IPS-20b (cell line): ENCODE results near the gene TSC2.

Experiments
- H3K27ac ChIP-seq: one replicate; pipeline ENCODE4 v1.5.1; 2013; ENCODE audit warnings: low read length
- H3K27me3 ChIP-seq: 2 replicates; pipeline ENCODE4 v1.6.1; 2013; ENCODE audit warnings: mild to moderate bottlenecking, low read length, inconsistent platforms; ENCODE audit not compliant: insufficient read depth
- H3K36me3 ChIP-seq: 2 replicates; pipeline ENCODE4 v1.6.1; 2013; ENCODE audit warnings: low read depth, mild to moderate bottlenecking, inconsistent platforms, low read length, moderate library complexity; ENCODE audit not compliant: insufficient read depth
- H3K4me1 ChIP-seq: 2 replicates; pipeline ENCODE4 v1.6.1; 2013; ENCODE audit warnings: mild to moderate bottlenecking, control low read depth, inconsistent platforms, low read length, moderate library complexity; ENCODE audit not compliant: insufficient read depth
- H3K4me3 ChIP-seq: 2 replicates; pipeline ENCODE4 v1.5.1; 2013; ENCODE audit warnings: mild to moderate bottlenecking, low read length, inconsistent platforms
- H3K9ac ChIP-seq: 2 replicates; pipeline ENCODE4 v1.6.1; 2013; ENCODE audit warnings: low read depth, mild to moderate bottlenecking, inconsistent platforms, low read length, moderate library complexity
- H3K9me3 ChIP-seq: 2 replicates; pipeline ENCODE4 v1.6.1; 2013; ENCODE audit warnings: mild to moderate bottlenecking, low read depth, low read length, inconsistent platforms; ENCODE audit not compliant: insufficient read depth

Gene TSC2

GRCh38 chr16:2047330-2048115, at the start of gene TSC2, which contains the start of gene NTHL1:
Gene TSC2 (plus strand): TSS chr16:2047985. CDS start chr16:2048616, 631 bp downstream.
Gene NTHL1 (minus strand): TSS chr16:2047834. CDS start chr16:2047823, 11 bp downstream.
- H3K27ac ChIP-seq = no peak within 1 kb of the TSS
- peaks cover 4% of the 10 kb centered on the region; the same call in 1 of the 2 replicates for H3K4me1 ChIP-seq

GRCh38 chr16:1998360-1998835, 49.4 kb upstream of the TSC2 start:
- Histone ChIP-seq H3K9me3 (no peaks in the 10 kb centered on the region), H3K4me3 (no peak overlapping the region), H3K27me3 (0 out of 2 replicates have a peak, but pooled peaks cover under 1% of the 10 kb centered on the region), H3K27ac (no peak overlapping the region), H3K4me1 (no peaks in the 10 kb centered on the region), H3K9ac (no peak overlapping the region), H3K36me3 (peaks cover 64% of the 10 kb centered on the region)

More at GRCh38 chr16:2047330-2048115, at the start of gene TSC2, which contains the start of gene NTHL1:
- peak within 1 kb of the TSS; percentile 86; the same call in 1 of the 2 replicates for H3K9ac ChIP-seq
- peak within 1 kb of the TSS; percentile 89 for H3K4me3 ChIP-seq
- no peaks in the 10 kb centered on the region for H3K9me3 ChIP-seq
- H3K27me3 ChIP-seq = no peaks in the 10 kb centered on the region
- H3K36me3 ChIP-seq = peaks cover 28% of the 10 kb centered on the region; the same call in 1 of the 2 replicates

- Histone ChIP-seq H3K4me3 (no peak overlapping the region), H3K27me3 (no peaks in the 10 kb centered on the region), H3K4me1 (peaks cover under 1% of the 10 kb centered on the region; the same call in 1 of the 2 replicates), H3K27ac (no peak overlapping the region), H3K9ac (no peak overlapping the region), H3K36me3 (peaks cover 66% of the 10 kb centered on the region), H3K9me3 (no peaks in the 10 kb centered on the region)
Measured at GRCh38 chr16:1998852-1999801, 48.7 kb upstream of the TSC2 start.

GRCh38 chr16:1999866-2000514, 47.8 kb upstream of the TSC2 start:
- no peak overlapping the region for H3K27ac ChIP-seq
- peaks cover 66% of the 10 kb centered on the region for H3K36me3 ChIP-seq
- no peak overlapping the region for H3K9ac ChIP-seq
- H3K27me3 ChIP-seq = no peaks in the 10 kb centered on the region
- no peak overlapping the region for H3K4me3 ChIP-seq
- H3K4me1 ChIP-seq = peaks cover 4% of the 10 kb centered on the region; the same call in 1 of the 2 replicates
- H3K9me3 ChIP-seq = no peaks in the 10 kb centered on the region

- H3K4me1 ChIP-seq = peaks cover 4% of the 10 kb centered on the region; the same call in 1 of the 2 replicates
- H3K27ac ChIP-seq = no peak overlapping the region
- H3K36me3 ChIP-seq = peaks cover 66% of the 10 kb centered on the region
- H3K9ac ChIP-seq = no peak overlapping the region
- no peaks in the 10 kb centered on the region for H3K9me3 ChIP-seq
- no peak overlapping the region for H3K4me3 ChIP-seq
- H3K27me3 ChIP-seq = no peaks in the 10 kb centered on the region
Measured at GRCh38 chr16:2001035-2001434, 46.8 kb upstream of the TSC2 start.

- Histone ChIP-seq H3K27ac (no peak overlapping the region), H3K4me3 (no peak overlapping the region), H3K9ac (no peak overlapping the region), H3K4me1 (peaks cover 4% of the 10 kb centered on the region; the same call in 1 of the 2 replicates), H3K9me3 (no peaks in the 10 kb centered on the region), H3K27me3 (no peaks in the 10 kb centered on the region), H3K36me3 (peaks cover 64% of the 10 kb centered on the region)
Measured at GRCh38 chr16:2001456-2002355, 46.1 kb upstream of the TSC2 start.

- H3K27me3 ChIP-seq = no peaks in the 10 kb centered on the region
- H3K4me3 ChIP-seq = no peak overlapping the region
- peaks cover 57% of the 10 kb centered on the region for H3K36me3 ChIP-seq
- H3K9me3 ChIP-seq = no peaks in the 10 kb centered on the region
- no peak overlapping the region for H3K27ac ChIP-seq
- H3K9ac ChIP-seq = no peak overlapping the region
- H3K4me1 ChIP-seq = peaks cover 4% of the 10 kb centered on the region
Measured at GRCh38 chr16:2002406-2003230, 45.2 kb upstream of the TSC2 start.

- Histone ChIP-seq H3K9ac (no peak overlapping the region), H3K27ac (no peak overlapping the region), H3K4me3 (no peak overlapping the region), H3K36me3 (peaks cover 52% of the 10 kb centered on the region), H3K4me1 (peaks cover 8% of the 10 kb centered on the region), H3K27me3 (no peaks in the 10 kb centered on the region), H3K9me3 (no peaks in the 10 kb centered on the region)
Measured at GRCh38 chr16:2003231-2003826, 44.5 kb upstream of the TSC2 start.

- Histone ChIP-seq H3K4me3 (peak overlapping the region; percentile 36; the same call in 1 of the 2 replicates), H3K9me3 (no peaks in the 10 kb centered on the region), H3K9ac (peak overlapping the region; percentile 61; the same call in 1 of the 2 replicates), H3K27ac (peak overlapping the region; percentile 37), H3K27me3 (no peaks in the 10 kb centered on the region), H3K36me3 (peaks cover 50% of the 10 kb centered on the region), H3K4me1 (peaks cover 11% of the 10 kb centered on the region)
Measured at GRCh38 chr16:2003827-2004641, 43.8 kb upstream of the TSC2 start.
